Lower leg skin (tissue), 4 donors: ENCODE data around the gene NEXN. TPM values are rescaled to one million over a fixed set of nuclear protein-coding genes. Genes with fewer than 3 reads are reported as not detected.

Source experiments
- DNase-seq, 2 donors: peaks; one replicate each; pipeline ENCODE4 v3.0.0-alpha.2; 2019; ENCODE audit warnings: low spot score in 2 of 2
- H3K4me3 ChIP-seq: fragments of 200-600 bp; sonication (generic); 2 replicates; pipeline ENCODE4 v1.5.1; 2017; ENCODE audit warnings: mild to moderate bottlenecking, low read depth; ENCODE audit not compliant: poor library complexity, severe bottlenecking
- POLR2A ChIP-seq, 2 donors: fragments of 450-650 bp; IDR thresholded peaks; one replicate each; pipeline ENCODE4 v1.6.1; 2016 to 2017; ENCODE audit warnings: antibody characterized with exemption in 2 of 2, mild to moderate bottlenecking in 1 of 2, moderate library complexity in 1 of 2
- WGBS, 2 donors: methylation state at CpG; one replicate each; pipeline ENCODE4 v1.1.5; 2018; 5-methylcytosine and 5-hydroxymethylcytosine counted together
- intact Hi-C: fragments of 100-400 bp; cut with DNase I; formaldehyde crosslinking; loops from one replicate; pipeline ENCODE4 v1.15.0; 2023; ENCODE audit warnings: low total_unique reads
- total RNA-seq, 4 donors: library from RNA; depleted of rRNA; stranded (reverse); fragments of >200 nt; gene quantifications; one replicate each; pipeline ENCODE4 v1.1.0, GENCODE V29; 2016
- TF ChIP-seq, protein P1 (sequence below), 3 donors: fragments of 450-650 bp; IDR thresholded peaks; one replicate each; pipeline ENCODE4 v1.5.1; 2016; ENCODE audit warnings: antibody characterized with exemption in 3 of 3, mild to moderate bottlenecking in 3 of 3, moderate library complexity in 2 of 3

The NEXN gene
- total RNA-seq, 4 donors from 2014 or later, result 0.84 to 4.3 (median 2.0) TPM

DNA sequence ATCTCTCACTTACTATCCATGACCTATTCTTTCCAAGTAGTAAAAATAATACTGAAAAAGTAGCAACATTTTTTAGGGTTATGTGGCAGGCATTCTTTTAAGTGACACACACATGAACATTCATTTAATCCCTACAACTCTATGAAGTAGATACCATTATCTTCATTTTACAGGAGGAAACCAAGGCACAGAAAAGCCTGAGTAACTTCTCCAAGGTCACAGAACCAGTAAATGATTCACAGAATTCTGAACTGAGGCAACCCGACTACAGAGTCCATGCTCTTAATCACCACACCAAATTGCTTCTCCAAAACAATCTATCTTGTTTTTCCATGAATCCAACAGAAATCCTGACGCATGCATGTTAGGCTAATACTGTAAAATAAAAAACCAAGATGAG lies 73.0 kb downstream of the NEXN start:
- intact Hi-C loops, result no loop called here
- 93 to 96% methylated on average over 2 of the region's 2 CpGs for WGBS, 2 donors
- H3K4me3 ChIP-seq, result no peak overlapping the region
- TF ChIP-seq POLR2A (IDR thresholded peaks at IDR 0.05), result no peak
- TF ChIP-seq, protein P1, sequence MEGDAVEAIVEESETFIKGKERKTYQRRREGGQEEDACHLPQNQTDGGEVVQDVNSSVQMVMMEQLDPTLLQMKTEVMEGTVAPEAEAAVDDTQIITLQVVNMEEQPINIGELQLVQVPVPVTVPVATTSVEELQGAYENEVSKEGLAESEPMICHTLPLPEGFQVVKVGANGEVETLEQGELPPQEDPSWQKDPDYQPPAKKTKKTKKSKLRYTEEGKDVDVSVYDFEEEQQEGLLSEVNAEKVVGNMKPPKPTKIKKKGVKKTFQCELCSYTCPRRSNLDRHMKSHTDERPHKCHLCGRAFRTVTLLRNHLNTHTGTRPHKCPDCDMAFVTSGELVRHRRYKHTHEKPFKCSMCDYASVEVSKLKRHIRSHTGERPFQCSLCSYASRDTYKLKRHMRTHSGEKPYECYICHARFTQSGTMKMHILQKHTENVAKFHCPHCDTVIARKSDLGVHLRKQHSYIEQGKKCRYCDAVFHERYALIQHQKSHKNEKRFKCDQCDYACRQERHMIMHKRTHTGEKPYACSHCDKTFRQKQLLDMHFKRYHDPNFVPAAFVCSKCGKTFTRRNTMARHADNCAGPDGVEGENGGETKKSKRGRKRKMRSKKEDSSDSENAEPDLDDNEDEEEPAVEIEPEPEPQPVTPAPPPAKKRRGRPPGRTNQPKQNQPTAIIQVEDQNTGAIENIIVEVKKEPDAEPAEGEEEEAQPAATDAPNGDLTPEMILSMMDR (IDR thresholded peaks at IDR 0.05), result no peak
- DNase-seq, result no peak

DNA sequence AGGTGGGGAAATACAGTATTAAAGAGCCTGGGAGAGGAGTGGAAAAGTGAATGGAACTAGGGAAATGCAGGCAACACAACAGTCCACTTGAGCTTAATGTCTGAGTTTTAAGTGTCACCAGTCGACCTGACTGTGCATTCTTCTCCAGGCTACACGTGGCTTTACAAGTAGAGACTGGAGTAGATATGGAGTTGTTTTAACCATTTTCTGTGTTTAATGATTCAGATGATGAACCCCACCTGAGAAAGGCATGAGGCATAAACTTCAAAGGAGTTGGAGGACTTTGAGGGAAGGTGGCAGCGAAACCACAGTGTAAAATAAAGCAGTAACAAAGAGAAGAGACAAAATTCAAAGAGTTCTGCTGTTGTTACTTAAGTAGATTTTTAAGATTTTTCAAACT lies 77.9 kb downstream of the NEXN start:
- DNase-seq, result no peak
- TF ChIP-seq POLR2A (IDR thresholded peaks at IDR 0.05), result no peak
- TF ChIP-seq, protein P1 (IDR thresholded peaks at IDR 0.05), result no peak
- H3K4me3 ChIP-seq, result no peak overlapping the region
- WGBS, 2 donors, result 67 to 71% methylated on average over 3 of the region's 3 CpGs
- intact Hi-C loops, result no loop called here

DNA sequence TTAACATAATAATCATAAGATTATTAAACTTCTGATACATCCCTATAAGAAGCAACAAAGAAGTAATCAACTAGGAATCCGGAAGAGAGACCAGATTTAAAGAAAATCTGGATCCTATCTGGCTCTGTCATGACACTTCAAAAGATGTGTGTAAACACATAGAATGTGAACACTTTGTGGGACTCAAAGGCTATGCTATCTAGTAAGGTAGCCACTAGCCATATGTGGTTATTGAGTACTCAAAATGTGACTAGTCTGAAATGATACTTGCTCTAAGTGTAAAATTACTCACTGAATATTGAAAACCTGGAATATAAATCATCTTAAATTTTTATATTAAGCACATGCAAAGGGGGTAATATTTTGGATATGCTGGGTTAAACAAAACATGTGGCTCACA lies 81.8 kb downstream of the NEXN start:
- intact Hi-C loops, result loop anchor here (10.0 kb wide), 1 partner anchor 145 kb away; no protein-coding TSS in a partner anchor
- no peak overlapping the region for H3K4me3 ChIP-seq
- no peak for TF ChIP-seq POLR2A (IDR thresholded peaks at IDR 0.05)
- TF ChIP-seq, protein P1 (IDR thresholded peaks at IDR 0.05), result no peak

DNA sequence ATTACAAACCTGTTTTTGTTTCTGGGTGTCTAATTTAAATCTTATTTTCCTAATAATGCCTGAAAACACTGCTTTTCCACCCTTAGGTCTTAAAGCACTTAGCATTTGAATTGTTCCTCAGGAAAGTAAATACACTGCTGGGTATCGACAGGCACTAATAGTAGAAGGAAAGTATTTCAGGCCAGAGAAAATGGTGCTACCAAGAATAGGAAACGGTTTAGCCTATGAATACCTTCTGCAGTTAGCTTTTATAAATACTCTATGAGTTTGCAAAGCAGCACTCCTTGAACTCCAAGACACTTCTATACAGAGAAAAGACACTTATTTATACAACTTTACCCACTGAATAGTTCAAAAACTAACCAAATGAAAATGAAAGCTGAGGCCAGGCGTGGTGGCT lies 83.7 kb downstream of the NEXN start:
- no peak overlapping the region for H3K4me3 ChIP-seq
- 92 to 93% methylated on average over 3 of the region's 3 CpGs for WGBS, 2 donors
- no peak for DNase-seq
- TF ChIP-seq POLR2A (IDR thresholded peaks at IDR 0.05), result no peak
- TF ChIP-seq, protein P1 (IDR thresholded peaks at IDR 0.05), result no peak
- intact Hi-C loops, result loop anchor here (10.0 kb wide), 1 partner anchor 143 kb away; no protein-coding TSS in a partner anchor

More for the DNA sequence above, 81.8 kb downstream of the NEXN start:
- no peak for DNase-seq
- 49 to 67% methylated on average over 1 of the region's 1 CpG for WGBS, 2 donors

DNA sequence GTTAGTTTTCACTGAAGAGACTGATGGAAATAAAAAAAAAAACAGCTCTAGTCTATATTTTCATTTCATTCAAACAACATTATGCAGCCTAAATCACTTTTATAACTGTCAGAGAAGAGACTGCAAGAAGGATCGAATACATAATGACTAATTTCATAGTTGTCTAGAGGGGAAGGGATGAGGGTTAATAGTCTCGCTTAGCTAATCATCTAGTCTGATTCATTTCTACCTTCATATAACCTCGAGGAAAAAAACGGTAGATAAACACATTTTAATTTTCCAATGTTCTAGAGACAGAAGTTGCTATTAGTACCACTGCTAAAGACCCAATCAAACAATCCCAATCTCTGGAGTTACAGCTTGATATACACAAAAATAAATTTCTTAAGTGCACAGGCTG lies 87.0 kb downstream of the NEXN start:
- 18% methylated on average over 4 of the region's 4 CpGs for WGBS, 2 donors
- TF ChIP-seq, protein P1 (IDR thresholded peaks at IDR 0.05), result no peak
- TF ChIP-seq POLR2A (IDR thresholded peaks at IDR 0.05), result no peak
- intact Hi-C loops, result loop anchor here (10.0 kb wide), 1 partner anchor 139 kb away; no protein-coding TSS in a partner anchor
- no peak overlapping the region for H3K4me3 ChIP-seq
- DNase-seq, result no peak

DNA sequence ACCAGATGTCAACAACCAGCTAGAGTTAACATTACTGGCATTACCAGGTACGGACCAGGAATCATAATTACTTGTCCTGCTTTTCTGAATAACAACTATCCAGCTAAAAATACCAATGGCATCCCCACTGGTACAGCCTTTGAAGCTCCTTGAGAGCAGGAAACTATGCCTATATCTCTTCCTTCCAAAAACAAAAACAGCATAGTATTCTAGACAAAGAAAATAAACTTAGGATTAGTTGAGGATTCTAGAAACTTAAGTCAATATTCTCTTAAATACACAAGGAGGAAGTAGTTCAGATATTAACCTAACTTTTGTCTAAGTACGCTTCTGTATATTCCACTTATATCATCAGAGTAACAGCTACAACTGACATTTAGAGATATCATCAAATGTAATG lies 87.5 kb downstream of the NEXN start:
- WGBS, 2 donors, result 37 to 41% methylated on average over 2 of the region's 2 CpGs
- H3K4me3 ChIP-seq, result no peak overlapping the region
- DNase-seq, result no peak
- intact Hi-C loops, result loop anchor here (10.0 kb wide), 1 partner anchor 139 kb away; no protein-coding TSS in a partner anchor
- TF ChIP-seq POLR2A (IDR thresholded peaks at IDR 0.05), result no peak
- TF ChIP-seq, protein P1 (IDR thresholded peaks at IDR 0.05), result no peak
